Mucosa of gallbladder (tissue), 1 donor: Measurements from ENCODE around the gene BEST3. TPM values are rescaled to one million over a fixed set of nuclear protein-coding genes. Genes with fewer than 3 reads are reported as not detected.

Experiments
- total RNA-seq: library from RNA; stranded (reverse); gene quantifications from one replicate; pipeline ENCODE4 v1.2.1, GENCODE V29; 2021
- donor health status: DM: no; HTN: no; CAD: no.

The BEST3 gene
- total RNA-seq, 1 donor from 2014 or later: 0.46 TPM

Other genes starting within 250 kb of the BEST3 start
- 31.1 TPM for gene FRS2, start 228.9 kb downstream of the BEST3 start, total RNA-seq
- gene CCT2, start 113.8 kb downstream of the BEST3 start, total RNA-seq: 86.5 TPM
- not detected for gene LRRC10, start 88.4 kb downstream of the BEST3 start, total RNA-seq
- 42.4 TPM for gene RAB3IP, start 39.6 kb upstream of the BEST3 start, total RNA-seq
- 0.95 TPM for gene MYRFL, start 125.9 kb upstream of the BEST3 start, total RNA-seq